Measurements from ENCODE around the gene WDR70.
"Not testable (repeated sequence)": the region's sequence is repeated elsewhere in the genome, so short reads cannot be mapped to it uniquely, and the experiment has no call there.

Gene WDR70

DNA sequence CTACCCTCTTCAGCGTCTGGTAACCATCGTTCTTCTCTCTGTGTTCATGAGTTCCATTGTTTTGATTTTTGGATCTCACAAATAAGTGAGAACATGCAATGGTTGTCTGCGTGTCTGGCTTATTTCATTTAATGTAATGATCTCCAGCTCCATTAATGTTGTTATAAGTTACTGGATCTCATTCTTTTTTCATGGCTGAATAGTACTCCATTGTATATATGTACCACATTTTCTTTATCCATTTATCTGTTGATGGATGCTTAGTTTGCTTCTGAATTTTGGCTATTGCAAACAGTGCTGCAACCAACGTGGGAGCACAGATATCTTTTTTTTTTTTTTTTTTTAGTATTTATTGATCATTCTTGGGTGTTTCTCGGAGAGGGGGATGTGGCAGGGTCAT, 139.2 kb downstream of the WDR70 start:
- DNase-seq, result not testable (repeated sequence)

DNA sequence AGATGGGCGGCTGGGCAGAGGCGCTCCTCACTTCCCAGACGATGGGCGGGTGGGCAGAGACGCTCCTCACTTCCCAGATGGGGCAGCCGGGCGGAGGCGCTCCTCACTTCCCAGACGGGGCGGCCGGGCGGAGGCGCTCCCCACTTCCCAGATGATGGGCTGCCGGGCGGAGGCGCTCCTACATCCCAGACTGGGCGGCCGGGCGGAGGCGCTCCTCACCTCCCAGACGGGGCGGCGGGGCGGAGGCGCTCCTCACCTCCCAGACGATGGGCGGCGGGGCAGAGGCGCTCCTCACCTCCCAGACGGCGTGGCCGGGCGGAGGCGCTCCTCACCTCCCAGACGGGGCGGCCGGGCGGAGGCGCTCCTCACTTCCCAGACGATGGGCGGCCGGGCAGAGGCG, 140.2 kb downstream of the WDR70 start:
- DNase-seq, result no peak

DNA sequence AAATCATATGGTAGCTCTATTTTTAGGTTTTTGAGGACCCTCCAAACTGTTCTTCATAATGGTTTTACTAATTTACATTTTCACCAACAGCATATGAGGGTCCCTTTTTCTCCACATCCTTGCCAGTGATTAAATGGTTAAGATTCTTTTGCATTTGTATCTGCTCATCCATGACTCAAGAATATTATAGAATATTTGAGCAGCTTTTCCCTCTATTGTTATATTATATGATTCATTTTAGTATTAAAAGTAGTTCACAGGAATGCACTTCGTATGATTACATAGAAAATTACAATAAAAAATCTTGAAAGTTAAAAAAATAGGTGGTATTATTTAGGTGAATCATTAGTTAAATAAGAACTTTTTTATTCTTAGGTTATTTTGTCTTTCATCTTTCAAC, 140.7 kb downstream of the WDR70 start:
- DNase-seq, result no peak

DNA sequence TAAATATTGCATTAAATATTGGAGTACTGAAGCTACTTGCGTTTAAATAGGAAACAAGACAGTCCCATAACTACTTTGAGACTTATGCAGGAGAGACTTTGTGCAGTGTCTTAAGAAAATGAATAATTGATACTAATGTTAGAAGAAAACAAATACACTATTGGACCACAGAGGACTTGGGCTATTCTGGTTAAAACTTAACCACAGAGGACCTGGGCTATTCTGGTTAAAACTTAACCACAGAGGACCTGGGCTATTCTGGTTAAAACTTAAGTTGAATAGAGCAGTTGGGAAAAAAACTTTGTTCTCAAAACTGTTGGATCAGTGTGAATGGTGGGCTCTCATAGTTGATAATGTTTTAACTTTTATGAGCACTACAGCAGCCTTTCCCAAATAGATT, 141.7 kb downstream of the WDR70 start:
- no peak for DNase-seq

DNA sequence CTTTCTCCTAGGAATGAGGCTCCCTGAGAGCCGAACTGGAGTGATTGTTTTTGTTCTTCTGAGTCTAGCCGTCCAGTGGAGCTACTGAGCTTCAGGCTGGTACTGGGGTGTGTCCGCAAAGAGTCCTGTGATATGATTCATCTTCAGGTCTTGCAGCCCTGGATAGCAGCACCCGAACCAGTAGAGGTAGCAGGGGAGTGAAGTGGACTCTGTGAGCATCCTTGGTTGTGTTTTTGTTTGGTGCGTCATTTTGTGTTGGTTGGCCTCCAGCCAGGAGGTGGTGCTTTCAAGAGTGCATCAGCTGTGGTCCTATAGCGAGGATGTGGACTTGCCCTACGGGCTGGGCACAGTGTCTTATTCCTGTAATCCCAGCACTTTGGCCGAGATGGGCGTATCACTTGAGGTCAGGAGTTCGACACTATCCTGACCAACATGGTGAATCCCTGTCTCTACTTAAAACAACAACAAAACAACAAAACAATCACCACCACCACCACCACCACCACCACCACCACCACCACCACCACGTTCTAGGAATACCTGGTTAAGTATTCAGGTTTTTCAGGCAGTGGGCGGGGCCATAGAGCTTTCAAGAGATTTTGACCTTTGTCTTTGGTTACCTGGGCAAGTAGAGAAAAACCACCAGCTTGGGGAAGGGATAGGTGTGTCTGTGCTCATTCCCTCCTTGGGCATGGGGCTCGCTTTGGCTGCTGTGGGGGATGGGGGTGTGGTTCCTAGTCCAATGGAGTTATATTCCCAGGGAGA, 154.0 kb downstream of the WDR70 start:
- DNase-seq, result no peak

DNA sequence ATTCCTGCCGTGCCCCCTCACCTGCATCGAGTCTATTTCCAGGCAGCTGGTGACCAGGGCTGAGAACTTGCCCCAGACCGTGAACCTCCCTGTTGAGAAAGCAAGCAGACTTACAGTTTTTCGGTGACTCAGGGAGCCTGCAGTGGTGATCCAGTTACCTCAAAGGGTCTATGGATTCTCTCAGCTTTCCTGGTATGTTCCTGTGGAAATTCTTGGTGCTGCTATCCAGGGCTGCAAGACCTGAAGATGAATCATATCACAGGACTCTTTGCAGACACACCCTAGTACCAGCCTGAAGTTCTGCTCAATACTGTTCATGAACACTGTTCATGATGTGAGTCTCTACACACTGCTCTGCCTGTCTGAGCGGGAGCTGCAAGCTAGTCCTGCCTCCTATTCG, 154.7 kb downstream of the WDR70 start:
- DNase-seq, result no peak

DNA sequence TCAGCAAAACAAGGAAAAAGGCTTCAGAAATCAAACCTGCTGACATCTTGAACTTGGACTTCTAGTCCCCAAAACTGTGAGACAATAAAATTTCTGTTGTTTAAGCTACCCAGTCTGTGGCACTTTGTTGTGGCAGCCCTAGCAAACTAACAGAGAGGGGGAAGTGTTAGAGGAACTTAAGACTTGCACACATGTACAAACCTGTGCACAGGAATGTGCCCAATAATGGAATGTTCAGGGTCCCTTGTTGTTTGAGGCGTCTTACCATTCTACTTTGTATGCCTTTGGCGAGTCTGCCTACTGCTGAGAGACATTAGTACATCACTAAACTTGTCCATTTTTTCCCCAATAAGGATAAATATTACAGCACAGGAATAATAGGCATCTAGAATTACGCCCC, 160.3 kb downstream of the WDR70 start:
- DNase-seq, result no peak

DNA sequence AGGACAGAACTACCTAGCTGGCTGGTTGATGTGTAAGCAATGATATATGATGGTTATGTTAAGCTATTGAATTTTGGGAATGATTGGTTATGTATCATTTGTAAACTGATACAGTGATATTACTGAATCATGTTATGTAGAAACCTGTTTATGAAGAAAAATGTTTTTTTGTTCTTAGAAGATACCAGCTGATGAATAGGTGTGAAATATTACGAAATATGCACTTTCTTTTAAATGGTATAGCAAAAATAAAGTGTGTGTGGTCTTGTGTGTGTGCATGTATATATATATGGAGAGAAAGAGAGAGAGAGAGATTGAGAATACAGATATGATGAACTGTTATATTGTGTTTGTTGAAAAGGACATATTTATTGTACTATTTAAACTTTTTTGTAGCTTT, 164.1 kb downstream of the WDR70 start:
- DNase-seq, result no peak

DNA sequence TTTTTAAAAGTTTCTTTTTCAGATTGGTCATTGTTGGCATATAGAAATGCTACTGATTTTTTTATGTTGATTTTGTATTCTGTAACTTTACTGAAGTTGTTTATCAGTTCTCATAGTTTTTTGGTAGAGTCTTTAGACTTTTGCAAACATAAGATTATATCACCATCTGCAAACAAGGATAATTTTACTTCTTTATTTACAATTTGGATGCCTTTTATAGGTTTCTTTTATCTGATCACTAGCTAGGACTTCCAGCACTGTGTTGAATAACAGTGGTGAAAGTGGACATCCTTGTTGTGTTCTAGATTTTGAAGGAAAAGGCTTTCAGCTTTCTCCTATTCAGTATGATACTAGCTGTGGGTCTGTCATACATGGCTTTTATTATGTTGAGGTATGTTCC, 170.3 kb downstream of the WDR70 start:
- no peak for DNase-seq

DNA sequence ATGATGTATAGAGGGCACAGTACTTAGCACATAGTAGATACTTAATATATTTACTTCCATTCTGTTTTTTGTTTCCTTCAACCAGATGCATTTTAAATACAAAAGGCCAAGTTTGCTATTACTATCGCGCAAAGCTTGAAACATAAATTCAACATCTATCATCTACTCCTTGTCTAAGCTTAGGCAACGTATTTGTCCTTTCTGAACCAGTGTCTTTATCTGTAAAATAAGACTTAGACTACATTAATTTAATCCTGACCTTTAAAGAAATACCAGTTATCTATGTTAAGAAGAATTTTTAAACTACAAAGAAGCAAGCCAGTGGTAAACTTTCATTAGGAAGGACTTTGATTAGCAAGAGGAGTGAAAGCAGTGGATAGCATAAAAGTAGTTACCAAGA, 173.0 kb downstream of the WDR70 start:
- no peak for DNase-seq

DNA sequence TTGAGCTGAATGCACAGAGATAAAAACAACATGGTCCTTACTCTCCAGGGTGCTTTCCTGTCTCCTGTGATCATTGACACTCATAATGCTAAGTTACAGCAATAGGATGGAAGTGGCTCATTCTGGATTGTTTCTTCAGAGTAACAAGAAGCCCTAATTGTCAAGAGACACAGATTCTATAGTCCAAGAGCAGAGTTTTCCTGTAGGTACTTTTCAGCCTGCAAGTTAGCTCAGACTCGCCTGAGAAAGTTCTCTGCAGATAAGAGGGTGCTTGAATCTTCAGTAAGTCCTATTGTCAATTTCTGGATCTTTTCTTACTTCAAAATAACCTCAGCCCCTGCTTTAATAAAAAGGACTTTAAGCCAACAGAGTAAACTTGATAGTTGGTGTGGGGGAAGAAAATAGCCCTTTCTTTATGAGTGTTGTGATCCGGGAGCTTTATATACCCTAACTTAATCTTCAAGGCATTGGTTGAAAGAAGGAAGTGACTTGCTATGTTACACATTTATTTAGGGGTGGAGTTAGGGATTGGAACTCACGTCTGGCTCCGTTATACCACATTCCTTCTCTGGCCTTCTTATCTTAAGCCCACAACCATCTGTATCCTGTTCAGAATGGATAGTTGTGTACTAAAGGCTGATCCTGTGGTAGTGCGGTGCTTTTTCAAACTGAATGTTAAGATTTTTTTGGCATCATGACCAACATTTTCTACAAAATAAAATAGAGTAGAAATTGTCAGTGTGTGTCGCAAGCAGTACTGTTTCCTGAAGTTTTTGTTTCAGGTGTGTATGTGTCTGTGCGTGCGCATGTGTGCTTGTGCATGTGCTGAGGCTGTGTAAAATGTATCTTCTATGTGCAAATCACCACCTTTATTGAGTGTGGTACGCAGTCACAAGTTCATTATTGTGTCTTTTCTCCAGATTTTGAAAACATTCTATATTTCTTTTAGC, 173.9 kb downstream of the WDR70 start:
- DNase-seq, result no peak

DNA sequence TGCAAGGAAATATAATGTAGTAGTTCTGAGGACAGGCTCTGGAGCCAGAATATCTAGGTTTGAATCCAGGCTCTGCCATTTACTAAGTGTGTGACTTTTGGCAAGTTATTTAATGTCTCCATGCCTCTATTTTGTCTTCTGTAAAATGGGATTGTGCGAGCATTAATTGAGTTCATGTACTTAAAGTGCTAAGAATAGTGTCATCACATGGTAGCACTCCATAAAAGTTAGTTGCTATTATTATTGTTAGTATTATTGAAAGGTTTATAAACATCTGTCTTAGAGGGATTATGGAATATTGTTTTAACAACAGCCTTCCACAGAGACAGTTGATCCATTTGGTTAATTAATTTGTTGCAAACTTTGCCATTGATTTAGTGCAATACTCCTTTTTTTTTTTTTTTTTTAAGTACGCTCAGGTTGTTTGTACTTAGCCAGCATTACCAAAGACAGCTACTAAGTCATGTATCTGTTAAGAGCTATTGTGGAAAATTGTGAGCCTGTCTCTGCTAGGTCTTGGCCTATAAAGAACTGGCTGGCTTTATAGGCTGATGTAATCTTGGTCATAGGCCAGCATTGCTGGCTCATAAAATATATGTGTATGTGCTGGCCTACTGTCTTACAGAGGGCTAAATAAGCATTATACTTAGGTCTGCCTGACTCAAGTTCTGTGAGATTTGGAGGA, 174.7 kb downstream of the WDR70 start:
- no peak for DNase-seq

DNA sequence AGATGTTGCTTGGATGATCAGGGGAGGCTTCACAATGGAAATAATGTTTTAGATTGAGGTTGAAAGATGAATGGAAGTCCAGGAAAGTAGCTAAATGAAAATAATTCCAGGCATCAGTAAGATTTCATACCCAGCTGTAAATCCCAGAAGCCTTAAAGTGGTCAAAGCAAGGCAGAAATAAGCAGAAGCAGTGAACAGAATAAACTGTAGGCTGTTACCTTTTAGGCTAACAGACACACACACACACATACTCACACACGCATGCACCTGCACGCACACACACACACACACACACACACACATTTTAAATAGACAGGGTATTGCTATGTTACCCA, 175.3 kb downstream of the WDR70 start:
- DNase-seq, result no peak

DNA sequence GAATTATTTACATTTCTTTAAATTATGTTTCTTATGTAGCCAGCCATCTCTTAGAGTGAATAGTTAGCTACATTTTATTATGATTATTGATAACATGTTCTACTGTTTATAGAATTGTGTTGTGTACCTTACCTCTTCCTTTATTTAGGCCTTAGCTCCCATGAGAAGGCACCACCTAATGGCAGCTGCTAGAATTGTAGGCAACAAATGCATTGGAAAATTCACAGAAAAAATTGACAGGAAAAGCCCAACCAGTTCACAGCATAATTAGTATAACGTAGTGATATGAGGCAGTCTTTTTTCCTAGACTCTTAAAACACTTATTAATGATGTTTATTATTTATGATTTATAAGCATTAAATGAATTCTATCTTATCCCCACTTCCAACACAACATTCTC, 175.8 kb downstream of the WDR70 start:
- DNase-seq, result no peak

DNA sequence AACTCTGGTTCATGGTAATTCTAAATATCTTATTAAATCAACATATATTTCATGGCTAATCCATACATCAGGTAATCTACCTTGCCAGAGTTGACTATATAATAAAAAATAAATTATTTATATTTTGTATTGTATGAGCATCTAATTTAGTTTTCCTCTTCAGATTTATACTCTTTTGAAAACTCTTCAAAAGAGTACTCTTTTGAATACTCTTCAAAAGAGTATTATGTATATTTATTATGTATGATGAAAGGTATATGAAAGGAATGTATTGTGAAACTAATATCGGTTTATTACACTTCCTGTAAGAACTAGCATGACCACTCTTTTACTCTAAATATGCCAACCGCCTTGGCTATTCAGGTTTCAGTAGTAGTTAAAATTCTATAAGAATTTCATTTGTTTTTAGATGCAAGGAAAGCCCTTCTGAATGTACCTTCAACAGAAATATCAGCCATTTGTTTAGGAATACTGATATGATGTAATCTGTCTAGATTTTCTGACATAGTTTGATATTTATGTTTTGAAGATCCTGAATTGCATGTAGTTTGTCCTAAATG, 178.7 kb downstream of the WDR70 start:
- DNase-seq, result no peak

DNA sequence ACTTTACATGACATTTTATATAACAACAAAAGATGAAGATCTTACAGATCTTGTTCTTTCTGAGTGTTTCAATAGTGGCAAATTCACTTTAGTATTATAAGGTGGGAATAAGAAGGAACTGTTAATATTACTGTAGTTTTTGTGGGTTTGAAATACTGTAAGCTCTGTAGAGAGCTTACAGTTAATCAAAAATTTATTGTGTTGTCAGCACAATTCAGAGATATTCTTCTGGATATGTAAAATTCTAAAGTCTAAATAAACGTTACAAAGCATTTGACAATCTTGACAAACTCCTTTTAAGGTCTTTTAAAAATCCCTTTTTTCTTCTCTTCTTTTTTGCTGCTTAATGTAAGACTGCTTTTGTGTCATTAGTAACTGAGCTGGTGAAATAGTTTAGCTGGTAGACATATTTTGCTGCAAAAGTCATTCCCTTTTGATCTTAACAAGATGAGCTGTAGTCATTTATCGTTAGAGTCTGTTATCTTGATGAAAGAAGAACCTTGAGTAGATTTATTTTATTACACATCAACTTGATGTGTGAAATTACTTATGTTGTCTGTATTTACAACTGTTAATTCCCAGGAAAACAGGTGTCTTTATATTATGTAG, 186.0 kb downstream of the WDR70 start:
- DNase-seq, result no peak

DNA sequence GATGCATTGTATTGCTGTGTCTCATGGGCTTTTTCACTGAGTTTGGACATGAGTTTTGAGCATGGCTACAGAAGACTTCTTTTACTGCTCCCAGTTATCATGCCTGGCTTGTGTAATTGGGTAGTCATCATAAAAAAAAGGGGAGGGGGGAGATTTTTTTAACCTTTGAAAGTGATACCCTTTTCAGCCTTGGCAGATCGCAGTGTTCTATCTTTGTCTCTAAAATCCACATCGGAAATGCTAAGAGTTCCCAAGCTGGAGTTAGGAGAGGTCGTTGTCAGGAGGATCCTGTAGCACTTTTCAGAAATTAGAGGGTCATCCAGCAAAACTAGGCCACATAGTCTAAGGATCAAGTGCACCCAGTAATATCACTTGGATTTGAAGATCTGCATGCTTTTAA, 188.4 kb downstream of the WDR70 start:
- no peak for DNase-seq

DNA sequence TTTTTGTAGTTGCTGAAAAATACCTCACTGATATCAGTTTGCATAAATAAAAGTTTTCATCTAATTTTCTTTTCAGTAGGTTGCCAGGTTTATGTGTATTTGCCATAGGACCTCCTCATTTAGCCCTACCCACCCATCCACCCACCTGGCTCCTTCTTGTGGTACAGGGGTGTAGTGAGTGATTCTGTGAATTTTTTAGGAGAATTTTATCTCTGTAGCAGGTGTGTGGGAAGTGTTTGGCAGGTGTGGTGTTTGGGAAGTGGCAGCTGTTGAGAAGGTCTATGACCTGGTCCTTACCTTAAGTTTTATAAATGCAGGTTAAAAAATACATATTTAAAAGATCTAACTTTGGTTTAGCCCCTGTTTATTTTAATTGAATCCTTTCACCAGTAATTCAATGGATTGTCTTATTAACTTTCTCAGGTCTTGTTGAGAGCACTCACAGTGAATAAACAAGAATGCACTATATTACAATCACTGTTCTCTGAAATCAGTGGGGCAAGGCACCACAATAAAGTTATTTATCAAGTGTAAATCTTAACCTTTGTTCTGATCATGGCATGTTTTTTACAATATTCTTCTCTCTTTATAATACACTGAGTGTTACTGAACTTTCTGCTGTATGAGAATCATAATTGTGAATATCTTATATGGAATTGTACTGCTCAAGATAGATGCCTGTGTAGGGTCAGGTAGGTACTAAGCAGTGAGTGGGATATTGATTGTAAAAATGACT, 189.1 kb downstream of the WDR70 start:
- no peak for DNase-seq

DNA sequence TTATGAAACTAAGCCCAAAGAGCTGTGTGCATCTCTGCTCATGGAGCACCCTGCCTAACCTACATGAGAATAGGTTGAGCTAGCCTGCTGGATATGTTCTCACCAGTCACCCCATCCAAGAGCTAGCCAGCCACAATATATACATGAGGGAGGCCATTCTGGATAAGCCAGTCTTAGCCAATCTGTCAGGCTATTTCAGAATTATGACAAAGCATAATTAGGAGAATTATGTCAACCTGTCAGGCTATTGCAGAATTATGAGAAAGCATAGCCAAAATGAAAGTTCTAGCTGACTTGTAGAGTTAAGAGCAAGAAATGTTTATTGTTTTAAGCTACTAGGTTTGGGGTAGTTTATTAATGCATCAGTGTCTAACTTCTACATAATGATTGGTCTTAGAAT, 189.8 kb downstream of the WDR70 start:
- DNase-seq, result no peak

DNA sequence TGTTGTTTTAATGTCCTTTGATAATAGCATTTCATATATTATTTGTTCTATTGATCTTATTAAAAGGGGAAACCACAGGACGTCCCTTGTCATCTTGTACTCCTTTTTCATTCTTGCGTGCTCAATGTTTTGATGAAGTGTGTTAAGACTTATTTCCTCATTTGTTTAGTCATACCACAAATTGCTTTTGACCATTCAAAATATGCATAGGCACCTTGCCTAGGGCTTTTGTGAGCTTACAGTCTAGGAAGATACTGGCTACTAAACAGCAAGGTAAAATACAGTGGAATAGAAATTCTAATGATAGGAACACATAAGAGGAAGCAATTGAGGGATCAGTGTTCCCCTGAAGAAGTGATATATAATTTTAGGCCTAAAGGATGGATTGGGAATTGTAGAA, 190.3 kb downstream of the WDR70 start:
- DNase-seq, result no peak

DNA sequence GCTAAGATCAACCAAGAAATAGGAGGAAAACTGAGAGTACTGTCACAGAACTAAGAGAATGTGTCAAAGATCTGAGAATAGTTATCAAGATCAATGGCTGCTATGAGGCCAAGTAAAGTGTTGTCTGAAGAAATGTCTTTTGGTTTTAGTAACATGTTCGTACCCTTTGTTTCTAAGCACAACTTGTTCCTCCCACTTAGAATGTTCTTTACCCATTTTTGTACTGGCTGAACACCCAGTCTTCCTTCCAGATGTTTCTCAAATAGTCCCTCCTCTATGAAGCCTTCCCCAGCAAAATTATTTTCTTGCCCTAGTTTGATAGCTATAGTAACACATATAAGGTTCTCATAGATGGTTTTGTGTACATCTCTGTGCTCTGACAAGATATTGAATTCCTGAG, 191.5 kb downstream of the WDR70 start:
- no peak for DNase-seq

DNA sequence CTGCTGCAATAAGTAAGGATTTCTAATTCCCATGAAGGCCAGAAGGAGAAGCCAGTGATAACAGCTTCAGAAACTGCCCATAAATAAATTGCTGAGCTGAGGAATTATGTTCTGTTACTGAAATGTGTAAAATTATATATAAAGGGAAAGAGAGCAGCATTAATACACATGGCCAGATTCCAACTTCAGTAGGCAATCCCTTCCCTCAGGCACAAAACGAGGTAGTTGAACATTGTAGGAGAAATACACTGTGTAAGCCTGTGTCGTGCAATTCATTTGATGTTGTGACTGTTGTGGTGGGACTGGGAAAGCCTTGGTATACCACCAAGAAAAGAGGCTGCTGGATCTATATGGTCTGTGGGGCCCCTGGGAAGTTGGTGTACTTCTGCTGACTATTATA, 192.9 kb downstream of the WDR70 start:
- no peak for DNase-seq

All from NCI-H2227 treated with DMSO at 0.1 percent for 48 hours (cell line).